GM06990 (cell line): ENCODE measurements around the gene BTD.
"Not testable (repeated sequence)": the region's sequence is repeated elsewhere in the genome, so short reads cannot be mapped to it uniquely, and the experiment has no call there.

Experiments
- DNase-seq: peaks from one replicate; pipeline ENCODE4 v3.0.0-alpha.2; 2011; ENCODE audit not compliant: insufficient read length; ENCODE audit errors: extremely low read depth
- H3K27me3 ChIP-seq: replicated peaks from 2 replicates; pipeline ENCODE4 v1.6.0; 2011; ENCODE audit warnings: low read length; ENCODE audit not compliant: control insufficient read depth, insufficient read depth
- H3K36me3 ChIP-seq: 2 replicates; pipeline ENCODE4 v1.5.1; 2011; ENCODE audit warnings: low read length; ENCODE audit not compliant: control insufficient read depth, insufficient read depth
- H3K4me3 ChIP-seq: replicated peaks from 2 replicates; pipeline ENCODE4 v1.5.1; 2011; ENCODE audit warnings: low read depth, mild to moderate bottlenecking, control low read depth, low read length
- CTCF ChIP-seq: IDR thresholded peaks from 2 replicates; pipeline ENCODE4 v1.5.1; 2011; ENCODE audit warnings: low read length, control low read depth, mild to moderate bottlenecking, inconsistent platforms; ENCODE audit not compliant: insufficient read depth, poor library complexity, severe bottlenecking

BTD gene

GRCh38 chr3:15606434-15606891 is 4.9 kb downstream of the BTD start:
- H3K27me3 ChIP-seq = no peaks in the 10 kb centered on the region
- DNase-seq = no peak
- H3K4me3 ChIP-seq = no peak overlapping the region
- no peak for TF ChIP-seq CTCF
- H3K36me3 ChIP-seq = no peaks in the 10 kb centered on the region

- DNase-seq = no peak
- H3K36me3 ChIP-seq = no peaks in the 10 kb centered on the region
- H3K27me3 ChIP-seq = no peaks in the 10 kb centered on the region
- no peak for TF ChIP-seq CTCF
- no peak overlapping the region for H3K4me3 ChIP-seq
Measured at GRCh38 chr3:15610082-15610759, 8.7 kb downstream of the BTD start.

GRCh38 chr3:15611018-15611417 is 9.5 kb downstream of the BTD start:
- no peak for TF ChIP-seq CTCF
- Histone ChIP-seq H3K36me3 (no peaks in the 10 kb centered on the region), H3K27me3 (no peaks in the 10 kb centered on the region), H3K4me3 (no peak overlapping the region)
- DNase-seq = no peak

GRCh38 chr3:15612001-15612400 is 10.5 kb downstream of the BTD start:
- Histone ChIP-seq H3K27me3 (no peaks in the 10 kb centered on the region), H3K4me3 (no peak overlapping the region), H3K36me3 (no peaks in the 10 kb centered on the region)
- no peak for TF ChIP-seq CTCF
- DNase-seq = no peak

- no peaks in the 10 kb centered on the region for H3K27me3 ChIP-seq
- H3K36me3 ChIP-seq = no peaks in the 10 kb centered on the region
- H3K4me3 ChIP-seq = no peak overlapping the region
- no peak for DNase-seq
- TF ChIP-seq CTCF = no peak
Measured at GRCh38 chr3:15614958-15615357, 13.4 kb downstream of the BTD start.

- no peak for TF ChIP-seq CTCF
- H3K36me3 ChIP-seq = no peaks in the 10 kb centered on the region
- H3K4me3 ChIP-seq = no peak overlapping the region
- no peak for DNase-seq
- H3K27me3 ChIP-seq = no peaks in the 10 kb centered on the region
Measured at GRCh38 chr3:15616053-15616452, 14.5 kb downstream of the BTD start.

GRCh38 chr3:15619659-15620464 is 18.3 kb downstream of the BTD start:
- not testable (repeated sequence) for H3K36me3 ChIP-seq, DNase-seq, H3K27me3 ChIP-seq, H3K4me3 ChIP-seq
